Dedifferentiated amniotic fluid mesenchymal stem cell (primary cell): ENCODE data around the gene OLA1.

Source experiments
- DNase-seq: peaks from one replicate; pipeline ENCODE4 v3.0.0-alpha.2; 2016; ENCODE audit errors: extremely low spot score

Gene OLA1

GRCh38 chr2:174224665-174225288 is 23.6 kb downstream of the OLA1 start:
- DNase-seq, result no peak

GRCh38 chr2:174224125-174224524 is 24.2 kb downstream of the OLA1 start:
- no peak for DNase-seq

- DNase-seq, result no peak
These were observed 24.9 kb downstream of the OLA1 start for GRCh38 chr2:174223388-174223787.

DNA sequence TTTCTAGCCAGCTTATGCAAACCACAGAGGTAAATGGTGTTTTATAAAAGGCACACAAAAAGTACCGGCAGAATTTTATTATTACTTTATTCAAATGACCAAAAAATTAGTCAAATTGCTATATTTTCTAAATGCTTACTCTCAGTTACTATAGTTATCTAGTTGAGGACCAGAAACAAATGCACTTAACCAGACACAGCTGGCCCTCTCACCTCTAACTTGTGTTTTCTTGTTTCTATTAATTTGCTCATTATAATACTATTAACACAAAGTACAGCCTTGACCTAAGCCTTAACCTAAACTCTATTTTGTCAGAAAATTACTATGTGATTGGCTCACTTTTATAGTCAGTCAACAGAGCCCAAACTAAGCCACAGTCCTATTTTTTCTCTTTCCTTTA is 26.2 kb downstream of the OLA1 start:
- no peak for DNase-seq

- DNase-seq, result no peak
These were observed 29.0 kb downstream of the OLA1 start for GRCh38 chr2:174219321-174219720.

GRCh38 chr2:174218773-174219172 is 29.6 kb downstream of the OLA1 start:
- no peak for DNase-seq

GRCh38 chr2:174217869-174218268 is 30.5 kb downstream of the OLA1 start:
- DNase-seq, result no peak

DNA sequence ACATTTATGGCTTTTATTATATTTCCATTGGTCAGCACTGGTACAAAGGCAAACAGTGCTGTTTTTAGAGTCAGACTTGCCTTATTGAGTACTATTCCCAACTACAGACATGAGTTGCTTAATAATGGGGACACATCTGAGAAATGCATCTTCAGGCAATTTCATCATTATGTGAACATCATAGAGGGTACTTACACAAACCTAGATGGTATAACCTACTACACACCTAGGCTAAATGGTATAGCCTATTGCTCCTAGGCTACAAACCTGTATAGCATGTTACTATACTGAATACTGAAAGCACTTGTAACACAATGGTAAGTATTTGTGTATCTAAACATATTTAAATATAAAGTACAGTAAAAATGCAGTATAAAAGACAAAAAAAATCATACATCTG is 36.4 kb downstream of the OLA1 start:
- no peak for DNase-seq

DNA sequence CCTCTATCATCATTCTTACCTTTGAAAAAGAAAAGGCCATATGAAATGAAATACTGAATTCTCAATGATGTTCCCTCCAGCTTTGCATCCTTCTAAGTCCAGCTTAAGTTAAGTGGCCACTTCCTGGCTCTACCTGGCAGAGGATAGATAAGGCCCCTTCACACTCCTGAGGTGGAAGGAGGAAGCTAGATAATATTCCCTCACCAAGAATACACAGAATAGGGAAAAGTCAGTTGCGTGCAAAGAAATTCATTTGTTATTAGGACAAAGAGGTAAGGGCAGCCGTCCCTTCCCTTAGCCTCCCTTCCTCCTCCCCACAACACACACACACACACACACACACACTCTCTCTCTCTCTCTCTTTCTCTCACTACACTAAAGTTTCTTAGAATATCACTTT is 37.5 kb downstream of the OLA1 start:
- DNase-seq, result no peak

- DNase-seq, result no peak
These were observed 39.0 kb downstream of the OLA1 start for GRCh38 chr2:174209325-174209724.

GRCh38 chr2:174208026-174208425 is 40.3 kb downstream of the OLA1 start:
- no peak for DNase-seq

GRCh38 chr2:174205562-174205961 is 42.8 kb downstream of the OLA1 start:
- no peak for DNase-seq

DNA sequence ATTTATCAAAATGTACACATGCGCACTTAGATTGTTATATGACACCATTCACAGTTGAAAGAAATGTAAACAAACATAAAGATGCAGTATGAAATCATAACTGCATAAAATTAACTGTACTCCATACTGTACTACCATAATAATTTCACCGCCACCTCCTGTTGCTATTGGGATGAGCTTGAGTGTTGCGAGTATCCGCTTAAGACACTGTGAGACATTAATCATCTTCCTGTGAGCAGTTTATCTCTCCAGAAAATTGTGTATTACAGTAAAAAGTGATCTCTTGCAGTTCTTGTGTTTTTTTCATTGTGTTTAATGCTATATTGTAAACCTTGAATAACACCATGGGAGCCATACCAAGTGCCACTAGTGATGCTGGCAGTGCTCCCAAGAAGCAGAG is 46.1 kb downstream of the OLA1 start:
- DNase-seq, result no peak

GRCh38 chr2:174198846-174199564 is 49.3 kb downstream of the OLA1 start:
- DNase-seq, result no peak

GRCh38 chr2:174195253-174195652 is 53.1 kb downstream of the OLA1 start:
- DNase-seq, result no peak

DNA sequence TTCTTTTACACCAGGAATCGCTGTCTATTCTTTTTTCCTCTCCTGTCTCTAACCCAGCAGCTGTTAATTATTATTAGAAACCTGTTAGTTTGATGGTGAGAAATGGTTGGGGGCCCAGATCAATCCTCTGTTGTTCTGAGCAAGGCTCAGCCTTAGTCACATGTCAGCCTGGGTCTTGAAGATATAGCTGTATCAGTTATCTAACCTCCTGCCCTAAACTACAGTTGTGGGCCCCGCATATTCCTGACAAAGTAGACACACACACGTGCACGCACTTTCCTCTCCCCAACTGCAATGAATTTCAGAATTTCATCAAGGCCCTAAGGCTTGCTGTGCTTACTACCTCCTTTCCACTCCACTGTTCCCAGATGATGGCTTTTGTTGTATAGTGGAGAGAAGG is 54.6 kb downstream of the OLA1 start:
- DNase-seq, result no peak

- no peak for DNase-seq
These were observed 55.7 kb downstream of the OLA1 start for GRCh38 chr2:174192664-174193063.

- no peak for DNase-seq
These were observed 56.8 kb downstream of the OLA1 start for GRCh38 chr2:174191342-174192074.

- no peak for DNase-seq
These were observed 63.4 kb downstream of the OLA1 start for GRCh38 chr2:174184915-174185314.

GRCh38 chr2:174184504-174184903 is 63.8 kb downstream of the OLA1 start:
- no peak for DNase-seq

GRCh38 chr2:174183076-174183475 is 65.3 kb downstream of the OLA1 start:
- DNase-seq, result no peak

DNA sequence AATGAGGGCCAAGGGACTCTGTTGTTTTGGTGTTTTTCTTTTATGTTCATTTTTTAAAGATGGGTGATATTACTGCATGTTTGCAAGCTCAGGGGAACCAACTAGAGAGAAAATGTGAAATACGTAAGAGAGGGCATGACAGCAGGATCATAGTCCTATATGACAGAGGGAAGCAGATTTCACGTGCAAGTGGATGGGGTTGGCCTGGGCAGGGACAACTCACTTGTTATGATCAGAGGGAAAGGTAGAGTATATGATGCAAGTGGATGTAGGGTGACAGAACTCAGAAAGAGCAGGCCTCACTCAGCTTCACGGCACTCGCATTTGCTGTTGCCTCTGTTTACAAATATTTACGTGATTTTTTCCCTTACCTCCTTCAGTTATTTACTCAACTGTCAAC is 67.0 kb downstream of the OLA1 start:
- DNase-seq, result no peak

- no peak for DNase-seq
These were observed 67.6 kb downstream of the OLA1 start for GRCh38 chr2:174180726-174181236.
